H9 (cell line): ENCODE results near the gene UGT1A7. TPM values are rescaled to one million over a fixed set of nuclear protein-coding genes. Genes with fewer than 3 reads are reported as not detected.

Source experiments
- DNase-seq: peaks from one replicate; pipeline ENCODE4 v3.0.0-alpha.2; 2017
- H2AFZ ChIP-seq: one replicate; pipeline ENCODE4 v1.6.1; 2013; ENCODE audit warnings: mild to moderate bottlenecking, low read length, control low read depth, moderate library complexity
- H2AK5ac ChIP-seq: 2 replicates; pipeline ENCODE4 v1.6.1; 2013; ENCODE audit warnings: low read length, control low read depth, mixed read lengths; ENCODE audit not compliant: insufficient read length
- H2BK120ac ChIP-seq: one replicate; pipeline ENCODE4 v1.6.1; 2013; ENCODE audit warnings: low read depth, mild to moderate bottlenecking, low read length, control low read depth, inconsistent platforms; ENCODE audit not compliant: poor library complexity, severe bottlenecking
- H2BK12ac ChIP-seq: 2 replicates; pipeline ENCODE4 v1.6.1; 2013; ENCODE audit warnings: low read length, control low read depth, mixed read lengths, low read depth; ENCODE audit not compliant: insufficient read length
- H2BK15ac ChIP-seq: 2 replicates; pipeline ENCODE4 v1.6.1; 2013; ENCODE audit warnings: low read depth, low read length, control low read depth
- H2BK20ac ChIP-seq: one replicate; pipeline ENCODE4 v1.6.1; 2013; ENCODE audit warnings: low read depth, mild to moderate bottlenecking, low read length, control low read depth, inconsistent platforms; ENCODE audit not compliant: poor library complexity, severe bottlenecking
- H2BK5ac ChIP-seq: 2 replicates; pipeline ENCODE4 v1.6.1; 2013; ENCODE audit warnings: low read length, control low read depth, mixed read lengths; ENCODE audit not compliant: insufficient read length
- H3K14ac ChIP-seq: 2 replicates; pipeline ENCODE4 v1.6.1; 2013; ENCODE audit warnings: low read length, control low read depth; ENCODE audit not compliant: insufficient read depth
- H3K18ac ChIP-seq: 2 replicates; pipeline ENCODE4 v1.6.1; 2013; ENCODE audit warnings: low read depth, mild to moderate bottlenecking, mixed read lengths, low read length, control low read depth; ENCODE audit not compliant: insufficient read length
- H3K23ac ChIP-seq: 2 replicates; pipeline ENCODE4 v1.6.1; 2013; ENCODE audit warnings: low read length, control low read depth, mixed read lengths, low read depth; ENCODE audit not compliant: insufficient read length
- H3K23me2 ChIP-seq: 2 replicates; pipeline ENCODE4 v1.6.1; 2013; ENCODE audit warnings: low read depth, mild to moderate bottlenecking, mixed read lengths, low read length, control low read depth; ENCODE audit not compliant: insufficient read length, poor library complexity, severe bottlenecking
- H3K27ac ChIP-seq: 2 replicates; pipeline ENCODE4 v1.5.1; 2013; ENCODE audit warnings: low read length, control low read depth, mixed read lengths, low read depth; ENCODE audit not compliant: insufficient read length
- H3K27me3 ChIP-seq: 2 replicates; pipeline ENCODE4 v1.6.1; 2013; ENCODE audit warnings: low read length, control low read depth, inconsistent platforms; ENCODE audit not compliant: insufficient read depth
- H3K4ac ChIP-seq: 2 replicates; pipeline ENCODE4 v1.6.1; 2013; ENCODE audit warnings: low read depth, mild to moderate bottlenecking, control low read depth, inconsistent platforms, low read length, moderate library complexity
- H3K4me1 ChIP-seq: 2 replicates; pipeline ENCODE4 v1.6.1; 2013; ENCODE audit warnings: low read length, control low read depth, inconsistent platforms; ENCODE audit not compliant: insufficient read depth
- H3K4me2 ChIP-seq: 2 replicates; pipeline ENCODE4 v1.6.1; 2013; ENCODE audit warnings: low read length, control low read depth, mixed read lengths; ENCODE audit not compliant: insufficient read length, insufficient read depth
- H3K56ac ChIP-seq: 2 replicates; pipeline ENCODE4 v1.6.1; 2013; ENCODE audit warnings: low read depth, mild to moderate bottlenecking, mixed read lengths, low read length, control low read depth; ENCODE audit not compliant: insufficient read length
- H3K79me1 ChIP-seq: 2 replicates; pipeline ENCODE4 v1.6.1; 2013; ENCODE audit warnings: low read depth, mild to moderate bottlenecking, moderate library complexity, low read length, control low read depth, inconsistent platforms; ENCODE audit not compliant: insufficient read depth, poor library complexity, severe bottlenecking
- H3K79me2 ChIP-seq: 2 replicates; pipeline ENCODE4 v1.6.1; 2013; ENCODE audit warnings: low read length, control low read depth, inconsistent platforms; ENCODE audit not compliant: insufficient read depth
- H3K9ac ChIP-seq: 2 replicates; pipeline ENCODE4 v1.6.1; 2013; ENCODE audit warnings: low read length, control low read depth, mixed read lengths; ENCODE audit not compliant: insufficient read length; ENCODE audit errors: extremely low read depth
- H3K9me3 ChIP-seq: one replicate; pipeline ENCODE4 v1.6.1; 2013; ENCODE audit warnings: low read depth, low read length, inconsistent platforms; ENCODE audit not compliant: control insufficient read depth
- H3T11ph ChIP-seq: one replicate; pipeline ENCODE4 v1.6.1; 2013; ENCODE audit warnings: mild to moderate bottlenecking, low read length, control low read depth, inconsistent platforms
- H4K20me1 ChIP-seq: one replicate; pipeline ENCODE4 v1.6.1; 2013; ENCODE audit not compliant: control insufficient read depth, insufficient read length, insufficient read depth
- H4K5ac ChIP-seq: 2 replicates; pipeline ENCODE4 v1.6.1; 2013; ENCODE audit warnings: low read depth, mild to moderate bottlenecking, mixed read lengths, low read length, control low read depth; ENCODE audit not compliant: insufficient read length
- H4K8ac ChIP-seq: replicated peaks from 2 replicates; pipeline ENCODE4 v1.6.1; 2013; ENCODE audit warnings: low read length, control low read depth, mixed read lengths, low read depth; ENCODE audit not compliant: insufficient read length
- H4K91ac ChIP-seq: 2 replicates; pipeline ENCODE4 v1.6.1; 2013; ENCODE audit warnings: low read depth, mild to moderate bottlenecking, moderate library complexity, mixed read lengths, low read length, control low read depth; ENCODE audit not compliant: insufficient read length
- H3K27ac Mint-ChIP-seq, 3 experiments: 2 replicates in 2 of 3; 3 replicates in 1 of 3; pipeline ENCODE4 v1.8.0; 2020 to 2021; ENCODE audit warnings: mixed read lengths in 3 of 3, mild to moderate bottlenecking in 1 of 3, moderate library complexity in 1 of 3
- H3K27me3 Mint-ChIP-seq: 2 replicates; pipeline ENCODE4 v1.8.0; 2021; ENCODE audit warnings: low read depth, mild to moderate bottlenecking, moderate library complexity, mixed read lengths
- H3K36me3 Mint-ChIP-seq, 3 experiments: 2 replicates in 2 of 3; 3 replicates in 1 of 3; pipeline ENCODE4 v1.8.0; 2020 to 2021; ENCODE audit warnings: low read depth in 3 of 3, mixed read lengths in 3 of 3; ENCODE audit not compliant: insufficient read depth in 1 of 3
- H3K4me1 Mint-ChIP-seq, 2 experiments: 2 replicates each; pipeline ENCODE4 v1.8.0; 2020; ENCODE audit warnings: mixed read lengths in 2 of 2
- H3K4me3 Mint-ChIP-seq, 2 experiments: 2 replicates in 1 of 2; 3 replicates in 1 of 2; pipeline ENCODE4 v1.8.0; 2020 to 2021; ENCODE audit warnings: mild to moderate bottlenecking in 2 of 2, mixed read lengths in 2 of 2, moderate library complexity in 1 of 2
- H3K9me3 Mint-ChIP-seq, 2 experiments: 2 replicates in 1 of 2; 3 replicates in 1 of 2; pipeline ENCODE4 v1.8.0; 2020; ENCODE audit warnings: mild to moderate bottlenecking in 2 of 2, mixed read lengths in 2 of 2, moderate library complexity in 1 of 2
- CTCF ChIP-seq: fragments of 200-600 bp; sonication (generic); conservative IDR thresholded peaks from 3 replicates; pipeline ENCODE4 v1.8.0; 2021; ENCODE audit warnings: antibody characterized with exemption, mild to moderate bottlenecking
- WGBS: extraction: QIAGEN DNeasy Blood & Tissue Kit; methylation state at CpG from one replicate; pipeline ENCODE4 v1.1.7; 2013; ENCODE audit warnings: missing lambda C conversion rate, low lambda C conversion rate, mixed read lengths; ENCODE audit not compliant: insufficient read length; ENCODE audit errors: extremely low coverage; 5-methylcytosine and 5-hydroxymethylcytosine counted together
- total RNA-seq: library from RNA; stranded (reverse); gene quantifications from 2 replicates; pipeline ENCODE4 v1.2.1, GENCODE V29; 2021

UGT1A7 gene
- total RNA-seq, 1 experiment from 2014 or later = not detected

DNA sequence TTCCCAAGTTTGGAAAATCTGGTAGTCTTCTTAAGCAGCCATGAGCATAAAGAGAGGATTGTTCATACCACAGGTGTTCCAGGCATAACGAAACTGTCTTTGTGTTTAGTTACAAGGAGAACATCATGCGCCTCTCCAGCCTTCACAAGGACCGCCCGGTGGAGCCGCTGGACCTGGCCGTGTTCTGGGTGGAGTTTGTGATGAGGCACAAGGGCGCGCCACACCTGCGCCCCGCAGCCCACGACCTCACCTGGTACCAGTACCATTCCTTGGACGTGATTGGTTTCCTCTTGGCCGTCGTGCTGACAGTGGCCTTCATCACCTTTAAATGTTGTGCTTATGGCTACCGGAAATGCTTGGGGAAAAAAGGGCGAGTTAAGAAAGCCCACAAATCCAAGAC lies 90.5 kb downstream of the UGT1A7 start:
- Mint-ChIP-seq H3K4me3 (no peak overlapping the region), H3K4me1 (peaks cover 5 to 6% of the 10 kb centered on the region in 2 experiments; a peak in 3 of 4 replicates), H3K27ac (no peak overlapping the region), H3K36me3 (peaks cover 1 to 4% (median 3%) of the 10 kb centered on the region in 3 experiments; a peak in 4 of 7 replicates), H3K27me3 (no peaks in the 10 kb centered on the region), H3K9me3 (peaks cover 8 to 10% of the 10 kb centered on the region in 2 experiments; a peak in 4 of 5 replicates)
- Histone ChIP-seq H2AFZ (no peak overlapping the region), H3K4me1 (peaks cover 2% of the 10 kb centered on the region; the same call in 1 of the 2 replicates), H3K14ac (no peak overlapping the region), H4K8ac (no peak overlapping the region), H2BK12ac (no peak overlapping the region), H2BK120ac (no peak overlapping the region), H3K4me2 (no peak overlapping the region), H2AK5ac (no peak overlapping the region), H3T11ph (no peak overlapping the region), H3K79me2 (no peaks in the 10 kb centered on the region), H4K20me1 (no peaks in the 10 kb centered on the region), H2BK20ac (no peak overlapping the region), H3K27ac (no peak overlapping the region), H3K9me3 (peaks cover 4% of the 10 kb centered on the region), H3K23me2 (no peaks in the 10 kb centered on the region), H3K9ac (no peak overlapping the region), H3K79me1 (no peaks in the 10 kb centered on the region), H4K5ac (no peak overlapping the region), H3K56ac (no peak overlapping the region), H4K91ac (no peak overlapping the region), H3K18ac (no peak overlapping the region), H3K27me3 (no peaks in the 10 kb centered on the region), H2BK15ac (no peak overlapping the region), H3K4ac (no peak overlapping the region), H3K23ac (no peak overlapping the region), H2BK5ac (no peak overlapping the region)
- whole genome bisulfite sequencing = no CpG with 5 or more reads among the region's 16 CpGs
- DNase-seq = no peak
- TF ChIP-seq CTCF = no peak
